ENCODE results near the gene MET. TPM values are rescaled to one million over a fixed set of nuclear protein-coding genes. Genes with fewer than 3 reads are reported as not detected.

Gene MET
- total and polyA plus RNA-seq, 2 of the 13 experiments (the other 11 are each of a cell fraction or from before 2014, with no cell fraction given): 21.8 to 31.5 TPM

GRCh38 chr7:116809636-116810266 is 137.8 kb downstream of the MET start (continued):
- 0 out of 2 replicates have a peak, but pooled peaks have one; percentile 29 for TF ChIP-seq ZNF800 (CRISPR knock-in tag; IDR thresholded peaks at IDR 0.05)
- no peak for TF ChIP-seq ZNF589 (CRISPR knock-in tag; conservative IDR thresholded peaks at IDR 0.05)
- TF ChIP-seq KAT8 (CRISPR knock-in tag; IDR thresholded peaks at IDR 0.05): peak; percentile 64; the same call in 1 of the 2 replicates
- 0 out of 2 replicates have a peak, but pooled peaks have one; percentile 61 for TF ChIP-seq DPF2 (CRISPR knock-in tag; IDR thresholded peaks at IDR 0.05; ENCODE audit: borderline replicate concordance, low read depth)
- TF ChIP-seq FOXJ3 (CRISPR knock-in tag; IDR thresholded peaks at IDR 0.05; ENCODE audit: borderline replicate concordance): peak; percentile 73; the same call in 1 of the 2 replicates
- peak; percentile 37; the same call in 1 of the 2 replicates for TF ChIP-seq THAP11 (CRISPR knock-in tag; IDR thresholded peaks at IDR 0.05)
- no peak for TF ChIP-seq ZNF772 (CRISPR knock-in tag; IDR thresholded peaks at IDR 0.05)
- peak; percentile 96 for TF ChIP-seq HNF4G (IDR thresholded peaks at IDR 0.05; ENCODE audit: borderline replicate concordance, low read depth, low read length)
- peak; percentile 63; the same call in 1 of the 2 replicates for TF ChIP-seq HNF4G (CRISPR knock-in tag; IDR thresholded peaks at IDR 0.05; ENCODE audit: borderline replicate concordance, low read depth)
- 0 out of 2 replicates have a peak, but pooled peaks have one; percentile 43 for TF ChIP-seq TGIF2 (CRISPR knock-in tag; IDR thresholded peaks at IDR 0.05)
- TF ChIP-seq MIXL1 (CRISPR knock-in tag; IDR thresholded peaks at IDR 0.05): peak; percentile 100
- TF ChIP-seq SOX6 (IDR thresholded peaks at IDR 0.05): no peak
- TF ChIP-seq SOX6 (CRISPR knock-in tag; IDR thresholded peaks at IDR 0.05): peak; percentile 47; the same call in 1 of the 2 replicates
- TF ChIP-seq FOXO1 (CRISPR knock-in tag; IDR thresholded peaks at IDR 0.05): peak; percentile 56; the same call in 1 of the 2 replicates
- peak; percentile 90 for TF ChIP-seq NCOA2 (CRISPR knock-in tag; IDR thresholded peaks at IDR 0.05)
- peak; percentile 93 for TF ChIP-seq ARID5B (CRISPR knock-in tag; IDR thresholded peaks at IDR 0.05)
- peak; percentile 7; the same call in 1 of the 2 replicates for TF ChIP-seq ZFP36L1 (CRISPR knock-in tag; IDR thresholded peaks at IDR 0.05)
- peak; percentile 65 for TF ChIP-seq ZSCAN9 (CRISPR knock-in tag; IDR thresholded peaks at IDR 0.05; ENCODE audit: borderline replicate concordance)
- peak; percentile 71 for TF ChIP-seq SAP130 (CRISPR knock-in tag; IDR thresholded peaks at IDR 0.05; ENCODE audit: low read depth)
- peak; percentile 89 for TF ChIP-seq SIX4 (CRISPR knock-in tag; IDR thresholded peaks at IDR 0.05)
- peak; percentile 94 for TF ChIP-seq HNF1A (IDR thresholded peaks at IDR 0.05; ENCODE audit: low read depth)
- peak; percentile 85; the same call in 1 of the 2 replicates for TF ChIP-seq HNF1A (CRISPR knock-in tag; IDR thresholded peaks at IDR 0.05; ENCODE audit: borderline replicate concordance)

Data from HepG2 (cell line).